Nucleus accumbens (tissue), 56 donors: ENCODE results near the gene CCND1.

ENCODE experiments used
- DNase-seq, 56 donors: peaks; one replicate each; lab custom pipeline; 2025; lab: John Stamatoyannopoulos, UW

The CCND1 gene

DNA sequence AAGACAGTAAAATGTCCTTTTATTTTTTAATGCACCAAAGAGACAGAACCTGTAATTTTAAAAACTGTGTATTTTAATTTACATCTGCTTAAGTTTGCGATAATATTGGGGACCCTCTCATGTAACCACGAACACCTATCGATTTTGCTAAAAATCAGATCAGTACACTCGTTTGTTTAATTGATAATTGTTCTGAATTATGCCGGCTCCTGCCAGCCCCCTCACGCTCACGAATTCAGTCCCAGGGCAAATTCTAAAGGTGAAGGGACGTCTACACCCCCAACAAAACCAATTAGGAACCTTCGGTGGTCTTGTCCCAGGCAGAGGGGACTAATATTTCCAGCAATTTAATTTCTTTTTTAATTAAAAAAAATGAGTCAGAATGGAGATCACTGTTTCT lies 1.1 kb upstream of the CCND1 start:
- DNase-seq = no peak

DNA sequence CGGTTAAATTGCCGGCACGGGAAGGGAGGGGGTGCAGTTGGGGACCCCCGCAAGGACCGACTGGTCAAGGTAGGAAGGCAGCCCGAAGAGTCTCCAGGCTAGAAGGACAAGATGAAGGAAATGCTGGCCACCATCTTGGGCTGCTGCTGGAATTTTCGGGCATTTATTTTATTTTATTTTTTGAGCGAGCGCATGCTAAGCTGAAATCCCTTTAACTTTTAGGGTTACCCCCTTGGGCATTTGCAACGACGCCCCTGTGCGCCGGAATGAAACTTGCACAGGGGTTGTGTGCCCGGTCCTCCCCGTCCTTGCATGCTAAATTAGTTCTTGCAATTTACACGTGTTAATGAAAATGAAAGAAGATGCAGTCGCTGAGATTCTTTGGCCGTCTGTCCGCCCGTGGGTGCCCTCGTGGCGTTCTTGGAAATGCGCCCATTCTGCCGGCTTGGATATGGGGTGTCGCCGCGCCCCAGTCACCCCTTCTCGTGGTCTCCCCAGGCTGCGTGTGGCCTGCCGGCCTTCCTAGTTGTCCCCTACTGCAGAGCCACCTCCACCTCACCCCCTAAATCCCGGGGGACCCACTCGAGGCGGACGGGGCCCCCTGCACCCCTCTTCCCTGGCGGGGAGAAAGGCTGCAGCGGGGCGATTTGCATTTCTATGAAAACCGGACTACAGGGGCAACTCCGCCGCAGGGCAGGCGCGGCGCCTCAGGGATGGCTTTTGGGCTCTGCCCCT lies 529 bp upstream of the CCND1 start:
- peak in 6 of 56 donors; percentile 10 to 48 (median 24) for DNase-seq

DNA sequence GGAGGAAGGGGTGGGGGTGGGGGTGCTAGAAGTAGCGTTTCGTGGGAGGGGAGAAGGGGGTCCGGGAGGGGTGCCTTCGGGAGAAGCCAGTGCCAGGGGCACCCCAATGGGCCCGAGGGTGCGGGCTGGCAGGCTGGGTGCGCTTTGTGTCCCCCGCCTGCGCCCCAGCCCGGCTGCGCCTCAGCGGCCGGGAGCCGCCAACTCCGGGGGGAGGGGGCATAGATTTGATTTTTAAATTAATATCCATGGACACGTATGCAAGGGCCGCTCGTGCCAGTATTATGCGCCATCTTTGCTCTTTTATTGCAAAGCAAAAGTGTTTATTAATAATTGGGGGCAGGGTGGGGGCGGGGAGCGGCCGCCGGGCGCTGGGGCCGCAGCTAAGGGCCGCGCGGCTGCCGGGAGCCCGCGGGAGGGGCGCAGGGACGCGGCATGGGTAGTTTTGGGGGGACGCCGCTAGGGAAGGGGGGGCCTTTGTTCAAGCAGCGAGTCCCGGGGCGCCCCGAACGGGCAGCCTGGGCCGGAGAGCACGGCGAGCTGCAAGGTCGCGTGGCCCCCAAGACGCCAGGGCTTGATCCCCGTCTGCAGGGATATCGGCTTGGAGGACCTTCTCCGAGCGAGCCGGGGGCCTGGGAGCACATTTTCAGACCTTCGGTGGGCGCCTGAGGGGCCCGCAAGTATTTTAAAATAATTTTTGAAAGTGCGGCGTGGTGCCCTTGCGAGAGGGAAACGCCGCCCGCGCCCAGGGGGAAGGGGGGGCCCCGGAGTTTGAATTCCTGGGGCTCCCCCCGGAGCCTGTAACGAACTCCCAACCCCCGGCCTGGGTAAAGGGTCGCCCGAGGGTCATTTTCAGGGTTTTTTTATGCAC lies 959 bp downstream of the CCND1 start:
- DNase-seq = no peak

DNA sequence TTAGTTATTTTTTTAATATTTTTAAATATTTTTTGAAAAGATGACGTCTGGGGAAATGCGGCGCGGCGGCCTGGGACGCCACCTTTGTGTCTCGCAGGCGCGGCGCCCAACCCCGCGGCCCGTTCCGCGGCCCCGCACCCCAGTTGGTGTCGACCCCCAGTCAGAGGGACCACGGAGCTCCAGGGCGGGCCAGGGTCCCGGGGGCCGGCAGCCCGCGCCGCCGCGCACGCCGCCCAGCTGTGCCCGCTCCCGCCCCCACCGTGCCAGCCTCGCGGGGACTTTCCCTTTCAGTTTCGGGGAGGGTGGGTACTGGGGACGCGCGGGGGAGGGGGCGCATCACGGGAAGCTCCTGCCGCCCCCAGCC lies 1.6 kb downstream of the CCND1 start:
- DNase-seq = peak in 1 of 56 donors; percentile 32

- peak in 39 of 56 donors; percentile 6 to 78 (median 43) for DNase-seq
These were observed 2.1 kb downstream of the CCND1 start for GRCh38 chr11:69642913-69643632.

DNA sequence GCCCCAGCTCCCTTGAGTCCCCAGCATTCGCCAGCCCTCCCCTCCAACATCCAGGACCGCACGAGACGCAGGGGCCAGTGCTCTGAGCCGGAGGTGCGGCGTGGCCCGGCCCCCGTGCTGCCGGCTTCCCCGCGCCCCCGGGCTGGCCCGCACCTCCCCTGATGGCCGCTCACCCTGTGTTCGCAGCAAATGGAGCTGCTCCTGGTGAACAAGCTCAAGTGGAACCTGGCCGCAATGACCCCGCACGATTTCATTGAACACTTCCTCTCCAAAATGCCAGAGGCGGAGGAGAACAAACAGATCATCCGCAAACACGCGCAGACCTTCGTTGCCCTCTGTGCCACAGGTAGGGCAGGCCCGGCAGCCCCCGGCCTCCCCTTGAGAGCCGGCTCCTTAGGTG lies 2.7 kb downstream of the CCND1 start:
- DNase-seq = no peak

GRCh38 chr11:69644071-69644961 lies 3.4 kb downstream of the CCND1 start:
- DNase-seq = peak in 27 of 56 donors; percentile 8 to 74 (median 23)

DNA sequence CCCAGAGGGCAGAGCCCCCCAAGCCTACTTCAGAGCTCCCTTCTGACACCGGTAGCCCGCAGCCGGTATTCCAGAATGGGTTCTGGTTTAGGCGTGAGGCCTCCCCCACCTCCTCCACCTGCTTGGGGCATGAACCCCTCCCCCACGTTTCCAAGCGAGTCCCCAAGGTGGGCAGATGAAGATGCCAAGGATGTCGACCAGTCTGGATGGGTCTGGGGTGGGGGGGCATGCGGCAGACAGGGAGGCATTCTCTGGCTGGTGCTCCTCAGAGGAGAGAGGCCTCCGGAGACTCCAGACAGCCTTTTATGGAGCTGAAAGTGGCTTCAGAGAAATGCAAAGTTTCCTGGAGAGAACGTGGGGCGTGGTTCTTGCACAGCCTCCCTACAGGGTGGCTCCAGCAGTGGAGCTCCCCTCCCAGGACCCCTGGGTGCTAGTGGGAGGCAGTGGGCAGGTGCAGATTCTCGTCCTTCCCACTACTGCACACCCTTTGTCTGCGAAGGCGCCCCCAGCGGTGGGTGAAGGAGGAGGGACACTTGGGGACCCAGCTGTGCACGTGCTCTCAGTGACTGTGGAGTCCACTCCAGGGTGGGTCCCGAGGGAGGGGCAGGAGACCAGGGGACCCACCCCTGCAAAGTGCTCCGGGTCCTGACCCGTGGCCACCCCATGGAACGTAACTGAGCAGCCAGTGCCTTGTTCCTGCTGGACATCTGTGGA lies 4.2 kb downstream of the CCND1 start:
- no peak for DNase-seq

DNA sequence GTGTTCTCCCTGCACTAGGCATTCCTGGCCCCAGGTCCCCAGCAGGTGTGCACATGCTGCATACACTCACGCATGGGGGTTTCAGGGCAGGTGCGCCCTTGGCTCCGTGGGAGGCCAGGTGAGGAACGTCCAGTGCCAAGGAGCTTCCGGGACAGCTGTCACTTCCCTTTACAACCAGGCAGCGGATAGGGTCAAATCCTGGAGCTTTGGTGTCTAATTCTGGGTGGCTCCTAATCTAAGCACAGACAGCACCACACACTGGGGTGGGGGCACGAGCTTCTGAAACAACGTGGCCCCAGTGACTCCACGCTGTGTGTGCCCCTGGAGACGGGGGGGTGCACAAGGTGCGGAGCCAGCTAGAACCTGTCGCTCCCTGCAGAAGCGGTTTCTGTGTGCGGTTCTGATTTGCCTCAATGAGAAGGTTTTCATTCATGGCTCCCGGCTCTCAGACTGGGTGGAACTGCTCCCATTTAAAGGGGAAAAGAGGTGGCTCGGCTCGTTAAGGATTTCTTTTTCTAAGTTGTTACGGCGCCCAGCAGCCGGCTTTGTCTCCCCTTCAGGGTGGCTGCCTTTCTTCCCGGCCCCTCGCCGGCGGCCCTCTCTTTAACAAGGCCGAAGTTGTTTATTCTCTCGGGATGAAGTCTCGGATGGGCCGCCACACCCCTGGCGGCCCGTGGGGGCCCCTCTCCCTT lies 5.0 kb downstream of the CCND1 start:
- no peak for DNase-seq

DNA sequence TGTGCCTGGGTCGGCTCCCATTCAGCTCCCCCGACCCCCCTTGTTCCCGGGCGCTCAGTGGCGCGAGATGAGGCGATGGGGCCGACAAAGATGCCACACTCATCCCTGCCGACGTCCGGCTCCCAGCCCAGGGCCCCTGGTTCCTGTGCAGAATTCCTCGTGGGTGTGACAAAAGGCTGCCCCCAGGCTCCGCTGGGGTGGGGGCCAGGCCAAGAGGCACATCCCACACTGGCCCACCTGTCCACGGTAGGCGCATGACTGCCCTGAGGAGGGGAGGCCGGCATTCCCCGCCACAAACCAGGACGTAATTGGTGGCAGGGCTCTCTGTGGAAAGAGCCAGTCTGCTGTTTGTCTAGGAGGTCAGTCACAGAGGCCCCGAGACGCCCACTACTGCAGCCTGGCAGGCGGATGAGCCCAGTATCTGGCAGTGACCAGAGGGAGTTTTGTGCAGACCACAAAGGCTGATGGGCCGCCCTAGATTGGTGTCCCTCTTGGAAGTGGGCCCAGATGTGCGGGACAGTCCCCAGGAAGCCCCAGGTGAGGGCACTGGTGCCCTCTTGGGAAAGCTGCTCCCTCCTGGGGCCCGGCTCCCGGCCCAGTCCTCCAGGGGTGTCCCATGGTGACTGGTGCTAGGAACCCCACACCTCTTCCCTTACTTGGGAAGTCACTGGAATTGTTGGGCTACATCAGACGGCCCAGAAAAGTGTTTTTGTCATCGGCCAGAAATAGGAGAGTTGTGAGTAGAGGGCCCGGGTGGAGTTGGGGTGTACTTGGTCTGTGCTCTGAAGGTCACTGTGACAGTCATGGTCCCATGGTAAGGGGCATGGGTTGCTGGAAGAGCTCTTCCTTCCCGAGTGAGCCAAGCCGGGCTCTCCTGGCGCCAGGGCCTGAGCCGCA lies 5.8 kb downstream of the CCND1 start:
- DNase-seq = no peak

- no peak for DNase-seq
These were observed 6.4 kb downstream of the CCND1 start for GRCh38 chr11:69647390-69647748.

DNA sequence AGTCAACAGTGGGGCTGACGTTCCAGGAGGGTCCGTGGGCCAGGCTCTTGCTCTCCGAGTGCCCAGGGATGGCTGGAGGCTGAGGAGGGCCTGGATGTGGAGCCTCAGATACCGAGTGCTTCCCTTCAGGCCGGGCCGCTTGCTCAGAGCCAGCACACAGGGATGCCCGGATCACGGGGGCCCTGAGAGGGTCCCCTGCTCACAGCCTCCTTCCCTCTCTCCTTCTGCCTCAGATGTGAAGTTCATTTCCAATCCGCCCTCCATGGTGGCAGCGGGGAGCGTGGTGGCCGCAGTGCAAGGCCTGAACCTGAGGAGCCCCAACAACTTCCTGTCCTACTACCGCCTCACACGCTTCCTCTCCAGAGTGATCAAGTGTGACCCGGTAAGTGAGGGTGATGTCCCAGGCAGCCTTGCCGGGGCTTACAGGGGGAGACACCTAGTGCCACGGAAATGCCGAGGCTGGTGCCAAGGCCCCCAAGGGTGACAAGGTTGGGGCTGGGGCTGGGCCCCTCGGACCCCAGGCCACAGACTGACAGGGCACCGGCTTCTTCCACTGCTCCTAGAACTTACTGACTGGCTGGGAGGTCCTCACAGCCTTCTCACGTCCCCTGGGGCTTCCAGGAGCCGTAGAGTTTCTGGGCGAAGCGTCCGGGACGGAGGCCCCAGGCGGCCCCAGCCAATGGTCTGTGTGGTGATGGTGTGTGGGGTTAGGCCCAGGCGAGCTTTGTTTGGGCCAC lies 7.0 kb downstream of the CCND1 start:
- DNase-seq = no peak

- no peak for DNase-seq
These were observed 8.0 kb downstream of the CCND1 start for GRCh38 chr11:69648679-69649575.

DNA sequence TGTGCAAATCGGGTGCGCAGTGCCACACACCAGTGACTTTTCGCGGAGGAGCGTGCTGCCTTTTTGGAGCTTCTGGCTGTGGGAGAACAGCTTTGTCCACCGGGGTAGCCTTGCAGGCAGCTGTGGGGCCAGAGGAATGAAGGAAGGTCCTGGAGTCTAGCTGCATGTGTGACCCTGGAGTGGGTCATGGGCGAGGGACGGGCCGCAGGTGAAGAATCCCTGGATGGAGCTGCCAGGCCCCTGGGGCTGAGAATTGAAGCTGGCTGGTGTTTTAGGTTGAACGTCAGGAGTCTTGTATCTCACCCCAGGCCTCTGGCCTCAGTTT lies 8.6 kb downstream of the CCND1 start:
- DNase-seq = no peak

GRCh38 chr11:69650081-69650831 lies 9.3 kb downstream of the CCND1 start:
- no peak for DNase-seq
